ENCODE results near the gene ARL6IP1.

ARL6IP1 gene

GRCh38 chr16:18811925-18812324 is 10.6 kb upstream of the ARL6IP1 start:
- no peak overlapping the region for H3K4me3 ChIP-seq (replicated peaks in 1 of 2; ENCODE audit: low read depth in 2 of 2, low read length in 2 of 2)
- TF ChIP-seq, protein P1, sequence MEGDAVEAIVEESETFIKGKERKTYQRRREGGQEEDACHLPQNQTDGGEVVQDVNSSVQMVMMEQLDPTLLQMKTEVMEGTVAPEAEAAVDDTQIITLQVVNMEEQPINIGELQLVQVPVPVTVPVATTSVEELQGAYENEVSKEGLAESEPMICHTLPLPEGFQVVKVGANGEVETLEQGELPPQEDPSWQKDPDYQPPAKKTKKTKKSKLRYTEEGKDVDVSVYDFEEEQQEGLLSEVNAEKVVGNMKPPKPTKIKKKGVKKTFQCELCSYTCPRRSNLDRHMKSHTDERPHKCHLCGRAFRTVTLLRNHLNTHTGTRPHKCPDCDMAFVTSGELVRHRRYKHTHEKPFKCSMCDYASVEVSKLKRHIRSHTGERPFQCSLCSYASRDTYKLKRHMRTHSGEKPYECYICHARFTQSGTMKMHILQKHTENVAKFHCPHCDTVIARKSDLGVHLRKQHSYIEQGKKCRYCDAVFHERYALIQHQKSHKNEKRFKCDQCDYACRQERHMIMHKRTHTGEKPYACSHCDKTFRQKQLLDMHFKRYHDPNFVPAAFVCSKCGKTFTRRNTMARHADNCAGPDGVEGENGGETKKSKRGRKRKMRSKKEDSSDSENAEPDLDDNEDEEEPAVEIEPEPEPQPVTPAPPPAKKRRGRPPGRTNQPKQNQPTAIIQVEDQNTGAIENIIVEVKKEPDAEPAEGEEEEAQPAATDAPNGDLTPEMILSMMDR (IDR thresholded peaks at IDR 0.05; ENCODE audit: low read depth, low read length), result no peak
- no peak for DNase-seq (ENCODE audit: low read depth in 2 of 2)

DNA sequence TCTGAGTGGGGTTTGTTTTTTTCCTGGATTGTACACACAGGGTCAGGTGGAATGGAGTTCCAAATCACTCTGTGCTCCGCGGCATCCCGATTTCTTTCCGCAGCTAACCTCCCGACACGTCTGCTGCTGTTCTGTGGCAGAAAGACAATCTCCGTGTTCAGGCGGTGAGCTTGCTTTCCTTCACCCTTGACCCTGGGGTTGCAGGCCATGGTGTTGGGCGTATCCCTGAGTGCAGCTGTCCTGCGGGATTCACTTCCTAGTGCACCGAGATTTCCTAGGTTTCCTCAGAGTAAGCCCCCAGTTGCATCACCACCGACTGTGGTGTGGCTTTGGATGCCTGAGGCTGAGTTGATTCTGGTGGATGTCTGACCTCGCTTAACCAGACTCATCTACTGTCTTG is 7.8 kb upstream of the ARL6IP1 start:
- TF ChIP-seq, protein P1 (IDR thresholded peaks at IDR 0.05; ENCODE audit: low read depth, low read length), result no peak
- DNase-seq (ENCODE audit: low read depth in 2 of 2), result no peak

GRCh38 chr16:18805257-18805773 is 4.0 kb upstream of the ARL6IP1 start:
- DNase-seq (ENCODE audit: low read depth in 2 of 2), result no peak
- no peak overlapping the region for H3K4me3 ChIP-seq (replicated peaks in 1 of 2; ENCODE audit: low read depth in 2 of 2, low read length in 2 of 2)
- TF ChIP-seq, protein P1 (IDR thresholded peaks at IDR 0.05; ENCODE audit: low read depth, low read length), result no peak

More for the DNA sequence above, 7.8 kb upstream of the ARL6IP1 start:
- no peak overlapping the region for H3K4me3 ChIP-seq (replicated peaks in 1 of 2; ENCODE audit: low read depth in 2 of 2, low read length in 2 of 2)

DNA sequence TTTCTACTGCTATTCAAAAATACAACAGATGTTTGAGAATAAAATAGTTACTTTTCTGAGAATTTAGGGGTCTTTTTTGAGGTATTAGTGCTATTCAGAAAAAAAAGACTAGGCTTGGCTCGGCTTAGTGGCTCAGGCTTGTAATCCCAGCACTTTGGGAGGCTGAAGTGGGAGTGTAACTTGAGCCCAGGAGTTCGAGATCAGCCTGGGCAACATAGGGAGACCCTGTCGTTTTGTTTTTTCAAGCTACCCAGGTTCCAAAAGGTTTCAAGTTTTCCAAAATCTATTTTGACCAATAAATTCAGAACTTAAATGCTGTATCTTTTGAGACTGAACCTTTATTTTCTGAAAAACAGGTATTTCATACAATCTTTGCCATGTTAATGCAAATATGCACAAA is 3.2 kb upstream of the ARL6IP1 start:
- DNase-seq (ENCODE audit: low read depth in 2 of 2), result no peak
- no peak overlapping the region for H3K4me3 ChIP-seq (replicated peaks in 1 of 2; ENCODE audit: low read depth in 2 of 2, low read length in 2 of 2)
- TF ChIP-seq, protein P1 (IDR thresholded peaks at IDR 0.05; ENCODE audit: low read depth, low read length), result no peak

GRCh38 chr16:18803569-18804462 is 2.5 kb upstream of the ARL6IP1 start:
- DNase-seq (ENCODE audit: low read depth in 2 of 2), result peak; percentile 59 to 65
- H3K4me3 ChIP-seq (replicated peaks in 1 of 2; ENCODE audit: low read depth in 2 of 2, low read length in 2 of 2), result no peak overlapping the region
- TF ChIP-seq, protein P1 (IDR thresholded peaks at IDR 0.05; ENCODE audit: low read depth, low read length), result no peak

GRCh38 chr16:18802767-18803343 is 1.5 kb upstream of the ARL6IP1 start:
- H3K4me3 ChIP-seq (replicated peaks in 1 of 2; ENCODE audit: low read depth in 2 of 2, low read length in 2 of 2), result no peak overlapping the region
- no peak for DNase-seq (ENCODE audit: low read depth in 2 of 2)

More at GRCh38 chr16:18802767-18803343, 1.5 kb upstream of the ARL6IP1 start:
- TF ChIP-seq, protein P1 (IDR thresholded peaks at IDR 0.05; ENCODE audit: low read depth, low read length), result no peak
